H1 (cell line): Measurements from ENCODE around the gene POLDIP2.

Experiments used
- EP300 ChIP-seq, 2 experiments: IDR thresholded peaks; 1 replicate in 1 of 2; 2 replicates in 1 of 2; pipeline ENCODE4 v1.6.1; 2011 to 2012; ENCODE audit warnings: low read depth in 2 of 2, low read length in 2 of 2, mild to moderate bottlenecking in 2 of 2, borderline replicate concordance in 1 of 2, inconsistent platforms in 1 of 2, moderate library complexity in 1 of 2
- RFX5 ChIP-seq: IDR thresholded peaks from 2 replicates; pipeline ENCODE4 v1.6.1; 2011; ENCODE audit warnings: low read depth, low read length, improper control_type of control experiment, borderline replicate concordance
- TAF1 ChIP-seq: IDR thresholded peaks from 2 replicates; pipeline ENCODE4 v1.6.1; 2011; ENCODE audit warnings: mild to moderate bottlenecking, low read depth, low read length
- TF ChIP-seq, protein P1 (sequence below), 3 experiments: IDR thresholded peaks; 1 replicate in 2 of 3; 2 replicates in 1 of 3; pipeline versions ENCODE4 v1.5.1 to v1.6.1; 2011; ENCODE audit warnings: low read length in 3 of 3, mild to moderate bottlenecking in 3 of 3, inconsistent platforms in 2 of 3, low read depth in 1 of 3, moderate library complexity in 1 of 3; ENCODE audit not compliant: insufficient read depth in 1 of 3; ENCODE audit errors: control extremely low read depth in 1 of 3

DNA sequence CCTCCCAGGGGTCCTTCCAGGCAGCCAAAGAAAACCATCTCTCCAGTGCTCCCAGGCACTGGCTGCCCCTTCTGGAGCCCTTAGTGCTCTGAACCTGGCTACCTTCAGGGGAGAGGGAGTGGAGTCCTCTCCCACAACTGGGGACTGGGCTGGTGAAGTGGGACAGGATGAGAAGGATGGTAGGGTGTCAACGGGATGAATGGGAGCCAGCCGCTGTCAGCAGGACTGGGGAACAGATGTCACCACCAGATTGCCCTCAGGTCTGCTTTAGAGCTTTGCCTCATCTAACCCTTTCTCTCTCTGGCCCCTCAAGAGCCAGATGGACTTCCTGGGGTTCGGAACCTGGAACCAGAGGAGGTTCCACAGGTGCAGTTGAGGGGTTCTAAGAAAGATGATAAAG lies 8.2 kb upstream of the POLDIP2 start:
- no peak for TF ChIP-seq RFX5
- TF ChIP-seq, protein P1, sequence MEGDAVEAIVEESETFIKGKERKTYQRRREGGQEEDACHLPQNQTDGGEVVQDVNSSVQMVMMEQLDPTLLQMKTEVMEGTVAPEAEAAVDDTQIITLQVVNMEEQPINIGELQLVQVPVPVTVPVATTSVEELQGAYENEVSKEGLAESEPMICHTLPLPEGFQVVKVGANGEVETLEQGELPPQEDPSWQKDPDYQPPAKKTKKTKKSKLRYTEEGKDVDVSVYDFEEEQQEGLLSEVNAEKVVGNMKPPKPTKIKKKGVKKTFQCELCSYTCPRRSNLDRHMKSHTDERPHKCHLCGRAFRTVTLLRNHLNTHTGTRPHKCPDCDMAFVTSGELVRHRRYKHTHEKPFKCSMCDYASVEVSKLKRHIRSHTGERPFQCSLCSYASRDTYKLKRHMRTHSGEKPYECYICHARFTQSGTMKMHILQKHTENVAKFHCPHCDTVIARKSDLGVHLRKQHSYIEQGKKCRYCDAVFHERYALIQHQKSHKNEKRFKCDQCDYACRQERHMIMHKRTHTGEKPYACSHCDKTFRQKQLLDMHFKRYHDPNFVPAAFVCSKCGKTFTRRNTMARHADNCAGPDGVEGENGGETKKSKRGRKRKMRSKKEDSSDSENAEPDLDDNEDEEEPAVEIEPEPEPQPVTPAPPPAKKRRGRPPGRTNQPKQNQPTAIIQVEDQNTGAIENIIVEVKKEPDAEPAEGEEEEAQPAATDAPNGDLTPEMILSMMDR (IDR thresholded peaks at IDR 0.05; ENCODE audit: control extremely low read depth in 1 of 3, insufficient read depth in 1 of 3, low read depth in 1 of 3, low read length in 3 of 3): no peak
- TF ChIP-seq EP300 (IDR thresholded peaks at IDR 0.05; ENCODE audit: borderline replicate concordance in 1 of 2, low read depth in 2 of 2, low read length in 2 of 2): no peak
- no peak for TF ChIP-seq TAF1
